ENCODE data around the gene BAG3.

The BAG3 gene

GRCh38 chr10:119637631-119638030 lies 13.5 kb upstream of the BAG3 start:
- TF ChIP-seq POLR2A (IDR thresholded peaks at IDR 0.05; ENCODE audit: extremely low read depth, insufficient read length) (no peak), MAX (IDR thresholded peaks at IDR 0.05; ENCODE audit: low read depth, low read length) (no peak), MYC (IDR thresholded peaks at IDR 0.05; ENCODE audit: low read depth, low read length) (no peak), CTCF (IDR thresholded peaks at IDR 0.05; ENCODE audit: low read depth, low read length) (no peak)
- no peak for DNase-seq (ENCODE audit: low read depth)
- no peak overlapping the region for H3K4me3 ChIP-seq (ENCODE audit: low read depth, low read length)

- TF ChIP-seq MAX (IDR thresholded peaks at IDR 0.05; ENCODE audit: low read depth, low read length) (no peak), CTCF (IDR thresholded peaks at IDR 0.05; ENCODE audit: low read depth, low read length) (no peak), POLR2A (IDR thresholded peaks at IDR 0.05; ENCODE audit: extremely low read depth, insufficient read length) (no peak), MYC (IDR thresholded peaks at IDR 0.05; ENCODE audit: low read depth, low read length) (no peak)
- H3K4me3 ChIP-seq (ENCODE audit: low read depth, low read length) = no peak overlapping the region
- no peak for DNase-seq (ENCODE audit: low read depth)
Observed at GRCh38 chr10:119638982-119639381, 12.2 kb upstream of the BAG3 start.

- DNase-seq (ENCODE audit: low read depth) = no peak
- no peak overlapping the region for H3K4me3 ChIP-seq (ENCODE audit: low read depth, low read length)
- TF ChIP-seq CTCF (IDR thresholded peaks at IDR 0.05; ENCODE audit: low read depth, low read length) = no peak
- TF ChIP-seq POLR2A (IDR thresholded peaks at IDR 0.05; ENCODE audit: extremely low read depth, insufficient read length) = no peak
- TF ChIP-seq MYC (IDR thresholded peaks at IDR 0.05; ENCODE audit: low read depth, low read length) = no peak
- TF ChIP-seq MAX (IDR thresholded peaks at IDR 0.05; ENCODE audit: low read depth, low read length) = no peak
Observed at GRCh38 chr10:119640384-119640783, 10.8 kb upstream of the BAG3 start.

GRCh38 chr10:119640875-119641526 lies 10.2 kb upstream of the BAG3 start:
- DNase-seq (ENCODE audit: low read depth) = no peak

GRCh38 chr10:119642556-119643111 lies 8.5 kb upstream of the BAG3 start:
- DNase-seq (ENCODE audit: low read depth) = no peak
- H3K4me3 ChIP-seq (ENCODE audit: low read depth, low read length) = no peak overlapping the region
- TF ChIP-seq CTCF (IDR thresholded peaks at IDR 0.05; ENCODE audit: low read depth, low read length) = no peak

More at GRCh38 chr10:119640875-119641526, 10.2 kb upstream of the BAG3 start:
- no peak for TF ChIP-seq MAX (IDR thresholded peaks at IDR 0.05; ENCODE audit: low read depth, low read length)
- TF ChIP-seq MYC (IDR thresholded peaks at IDR 0.05; ENCODE audit: low read depth, low read length) = no peak
- no peak for TF ChIP-seq CTCF (IDR thresholded peaks at IDR 0.05; ENCODE audit: low read depth, low read length)
- TF ChIP-seq POLR2A (IDR thresholded peaks at IDR 0.05; ENCODE audit: extremely low read depth, insufficient read length) = no peak
- no peak overlapping the region for H3K4me3 ChIP-seq (ENCODE audit: low read depth, low read length)

Measured in NB4 (cell line).